Medulla oblongata (tissue), 1 donor: ENCODE data around the gene DROSHA.
A peak's percentile ranks its signal among the peaks of the same experiment; 100 is the strongest.

Experiments used
- DNase-seq: peaks from one replicate; pipeline ENCODE4 v3.0.0-alpha.2; 2015; ENCODE audit errors: extremely low spot score

The DROSHA gene

GRCh38 chr5:31530541-31531265 is 1.2 kb downstream of the DROSHA start:
- no peak for DNase-seq

GRCh38 chr5:31523041-31523440 is 8.9 kb downstream of the DROSHA start:
- no peak for DNase-seq

GRCh38 chr5:31516802-31517201 is 15.1 kb downstream of the DROSHA start:
- DNase-seq = no peak

- no peak for DNase-seq
Measured at GRCh38 chr5:31511305-31511704, 20.6 kb downstream of the DROSHA start.

- no peak for DNase-seq
Measured at GRCh38 chr5:31504529-31504928, 27.4 kb downstream of the DROSHA start.

GRCh38 chr5:31502506-31502905 is 29.4 kb downstream of the DROSHA start:
- DNase-seq = no peak

- no peak for DNase-seq
Measured at GRCh38 chr5:31500256-31500655, 31.6 kb downstream of the DROSHA start.

GRCh38 chr5:31496891-31497290 is 35.0 kb downstream of the DROSHA start:
- no peak for DNase-seq

- DNase-seq = no peak
Measured at GRCh38 chr5:31496301-31496700, 35.6 kb downstream of the DROSHA start.

GRCh38 chr5:31495336-31495735 is 36.6 kb downstream of the DROSHA start:
- DNase-seq = no peak

GRCh38 chr5:31492869-31493268 is 39.0 kb downstream of the DROSHA start:
- peak; percentile 17 for DNase-seq

- no peak for DNase-seq
Measured at GRCh38 chr5:31487506-31487905, 44.4 kb downstream of the DROSHA start.

GRCh38 chr5:31486441-31486840 is 45.5 kb downstream of the DROSHA start:
- no peak for DNase-seq

- no peak for DNase-seq
Measured at GRCh38 chr5:31485376-31486207, 46.3 kb downstream of the DROSHA start.

- DNase-seq = no peak
Measured at GRCh38 chr5:31481531-31482165, 50.2 kb downstream of the DROSHA start.

- no peak for DNase-seq
Measured at GRCh38 chr5:31479706-31480105, 52.2 kb downstream of the DROSHA start.

- no peak for DNase-seq
Measured at GRCh38 chr5:31478901-31479300, 53.0 kb downstream of the DROSHA start.

GRCh38 chr5:31477971-31478370 is 53.9 kb downstream of the DROSHA start:
- no peak for DNase-seq

- no peak for DNase-seq
Measured at GRCh38 chr5:31477516-31477915, 54.4 kb downstream of the DROSHA start.

GRCh38 chr5:31476738-31477141 is 55.2 kb downstream of the DROSHA start:
- DNase-seq = peak; percentile 79

- DNase-seq = no peak
Measured at GRCh38 chr5:31471916-31472315, 60.0 kb downstream of the DROSHA start.

- DNase-seq = no peak
Measured at GRCh38 chr5:31471040-31471439, 60.9 kb downstream of the DROSHA start.

- DNase-seq = no peak
Measured at GRCh38 chr5:31470608-31471007, 61.3 kb downstream of the DROSHA start.
